HG03045 (cell line): ENCODE measurements around the gene LRMDA.
"Not testable (repeated sequence)": the region's sequence is repeated elsewhere in the genome, so short reads cannot be mapped to it uniquely, and the experiment has no call there.

Source experiments
- ATAC-seq: cut with Tn5 transposase; IDR thresholded peaks from one replicate; pipeline ENCODE4 v1.9.1; 2021; ENCODE audit warnings: mild to moderate bottlenecking, moderate library complexity; ENCODE audit not compliant: unreplicated experiment

The LRMDA gene

DNA sequence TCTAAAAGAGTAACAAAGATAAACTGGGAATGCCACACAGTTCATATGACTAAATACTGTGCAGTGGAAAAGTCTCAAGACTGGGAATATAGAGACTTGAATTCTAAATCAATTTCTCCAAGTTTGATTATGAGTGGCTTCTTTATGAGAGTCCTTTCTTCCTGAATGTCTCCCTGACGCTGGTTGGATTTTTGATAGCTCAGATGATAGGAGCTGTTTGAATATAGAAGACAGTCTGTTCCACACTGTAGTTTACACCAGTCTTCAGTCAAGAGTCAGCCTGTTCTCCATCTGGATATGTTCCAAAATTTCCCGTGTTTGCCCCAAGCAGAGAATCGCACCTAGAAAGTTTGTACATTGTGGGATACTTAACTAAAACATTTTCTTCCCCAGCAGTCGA lies 173.7 kb downstream of the LRMDA start:
- ATAC-seq, result no peak

DNA sequence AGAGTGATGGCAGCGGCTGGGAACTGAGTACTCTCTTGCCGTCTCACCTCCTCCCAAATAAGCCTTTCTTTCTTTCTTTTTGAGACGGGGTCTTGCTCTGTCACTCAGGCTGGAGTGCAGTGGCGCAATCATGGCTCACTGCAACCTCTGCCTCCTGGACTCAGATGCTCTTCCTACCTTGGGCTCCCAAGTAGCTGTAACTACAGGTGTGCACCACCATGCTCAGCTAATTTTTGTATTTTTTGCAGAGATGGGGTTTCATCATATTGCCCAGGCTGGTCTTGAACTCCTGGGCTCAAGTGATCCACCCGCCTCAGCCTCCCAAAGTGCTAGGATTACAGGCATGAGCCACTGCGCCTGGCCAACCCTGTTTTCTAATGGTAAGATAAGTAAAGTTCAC lies 174.4 kb downstream of the LRMDA start:
- not testable (repeated sequence) for ATAC-seq

DNA sequence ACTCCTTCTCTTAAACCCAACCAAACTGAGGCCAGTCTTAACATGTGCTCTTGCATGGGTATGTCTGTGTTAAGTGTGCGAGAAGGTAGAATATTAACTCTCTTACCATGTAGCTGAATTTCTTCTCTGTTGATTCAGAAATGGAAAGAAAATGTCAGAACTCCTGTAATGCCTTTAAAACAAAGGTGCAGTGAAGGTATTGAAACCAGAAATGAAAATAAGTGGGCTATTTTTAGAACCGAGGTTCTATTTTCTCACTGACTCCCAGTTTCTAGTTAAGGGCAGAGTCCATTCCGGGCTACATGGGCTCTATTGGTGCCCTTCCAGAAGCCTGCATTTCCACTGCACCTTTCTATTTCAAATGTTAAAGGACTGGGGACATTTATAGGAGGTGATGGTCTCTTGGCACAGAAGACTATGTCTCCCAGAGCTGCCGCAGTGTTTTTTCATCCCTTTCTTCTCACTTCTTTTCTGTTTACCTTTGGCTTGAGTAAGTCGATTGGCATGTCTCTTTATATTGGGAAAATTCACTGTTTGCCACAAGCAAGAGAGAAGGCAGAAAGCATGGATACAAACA lies 174.9 kb downstream of the LRMDA start:
- ATAC-seq, result no peak

- ATAC-seq, result no peak
These were observed 176.2 kb downstream of the LRMDA start for GRCh38 chr10:75607576-75607975.

DNA sequence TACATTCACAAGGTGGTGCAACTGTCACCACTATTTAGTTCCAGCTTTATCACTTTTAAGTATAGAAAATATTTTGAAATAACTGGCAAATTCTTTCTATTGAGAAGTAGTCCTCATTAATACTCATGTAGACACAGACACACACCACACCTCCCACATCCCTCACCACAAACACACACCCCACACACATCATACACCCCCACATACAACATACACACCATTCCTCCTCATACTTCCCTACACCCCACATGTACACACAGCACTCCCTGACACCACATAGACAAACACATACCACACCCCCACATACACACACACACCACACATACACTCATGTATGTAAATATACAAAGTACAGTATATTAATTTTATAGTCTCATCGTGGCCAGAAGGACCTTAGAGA lies 178.8 kb downstream of the LRMDA start:
- no peak for ATAC-seq

- ATAC-seq, result no peak
These were observed 180.0 kb downstream of the LRMDA start for GRCh38 chr10:75611172-75611992.

- ATAC-seq, result no peak
These were observed 180.6 kb downstream of the LRMDA start for GRCh38 chr10:75611993-75612372.

DNA sequence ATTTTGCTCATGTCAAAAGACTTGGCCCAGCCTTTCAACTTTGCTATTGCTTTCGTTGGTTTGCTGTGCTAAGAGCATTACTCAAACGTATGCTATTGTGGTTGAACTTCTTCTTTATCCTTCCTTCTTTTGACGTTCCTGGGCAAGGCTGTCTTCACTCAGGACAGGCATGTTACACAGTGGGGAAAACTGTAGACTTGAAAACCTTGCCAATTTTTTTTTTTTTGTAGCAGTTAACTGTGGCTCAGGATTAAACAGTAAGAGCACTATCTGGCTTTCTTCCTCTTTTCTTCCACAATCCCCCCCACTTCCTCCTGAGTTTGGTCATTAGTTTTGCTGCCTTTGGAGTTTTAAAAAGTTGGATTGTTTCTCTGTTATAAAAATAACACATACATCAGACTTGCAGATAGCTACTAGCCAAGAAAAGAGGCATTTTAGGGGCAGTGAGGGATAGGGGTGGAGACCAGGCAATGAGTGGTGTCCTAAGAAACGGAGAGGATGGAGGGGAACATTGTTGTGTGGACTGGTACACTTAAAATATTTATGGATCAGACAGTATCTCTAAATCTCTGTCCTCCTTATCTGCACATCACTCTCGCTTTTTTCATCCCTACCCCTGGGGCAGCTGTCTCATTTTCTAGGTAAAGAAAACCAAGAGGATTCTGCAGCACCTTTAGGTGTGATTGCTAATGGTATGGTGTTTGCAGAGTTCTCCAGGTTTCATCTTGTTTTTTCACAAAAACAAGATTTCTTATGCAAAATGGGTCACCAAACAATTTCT lies 181.7 kb downstream of the LRMDA start:
- no peak for ATAC-seq

DNA sequence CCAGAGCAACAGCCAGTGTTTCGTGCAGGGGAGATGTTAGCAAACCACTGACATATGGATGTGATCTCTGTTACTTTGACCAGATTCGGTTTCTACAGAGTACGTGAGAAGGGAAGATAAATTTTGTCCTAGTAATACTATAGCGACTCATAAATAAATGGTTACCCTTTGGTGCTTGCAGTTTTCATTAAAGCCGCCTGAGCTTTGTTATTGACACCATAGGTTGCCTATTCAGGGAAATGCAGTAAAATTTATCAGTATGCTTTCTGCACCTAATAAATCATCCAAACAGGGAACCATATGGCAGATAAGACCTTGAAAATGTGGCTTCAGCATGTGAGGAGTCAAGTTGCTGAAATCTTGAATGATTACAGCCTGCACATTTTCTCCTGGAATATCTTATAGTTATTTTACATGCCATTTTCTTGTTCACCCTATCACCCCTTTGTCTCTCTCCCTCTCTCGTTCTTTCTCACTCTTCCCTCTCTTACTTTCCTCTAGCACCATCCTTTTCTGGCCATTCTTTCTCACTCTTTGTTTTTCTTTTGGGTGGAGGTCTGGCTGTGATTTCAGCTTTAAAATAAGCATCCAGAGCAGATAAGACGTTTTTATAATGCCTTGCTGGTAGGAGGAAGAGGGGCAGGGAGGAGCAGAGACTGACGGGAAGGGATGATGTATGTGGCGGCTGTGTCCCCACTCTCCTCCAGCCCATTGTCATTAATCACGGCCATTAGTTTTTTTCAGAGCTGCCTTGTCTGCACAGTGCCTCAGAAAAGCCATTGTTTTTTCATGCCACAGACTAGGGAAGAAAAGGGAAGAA lies 182.5 kb downstream of the LRMDA start:
- no peak for ATAC-seq

GRCh38 chr10:75616076-75616475 lies 184.7 kb downstream of the LRMDA start:
- ATAC-seq, result no peak

DNA sequence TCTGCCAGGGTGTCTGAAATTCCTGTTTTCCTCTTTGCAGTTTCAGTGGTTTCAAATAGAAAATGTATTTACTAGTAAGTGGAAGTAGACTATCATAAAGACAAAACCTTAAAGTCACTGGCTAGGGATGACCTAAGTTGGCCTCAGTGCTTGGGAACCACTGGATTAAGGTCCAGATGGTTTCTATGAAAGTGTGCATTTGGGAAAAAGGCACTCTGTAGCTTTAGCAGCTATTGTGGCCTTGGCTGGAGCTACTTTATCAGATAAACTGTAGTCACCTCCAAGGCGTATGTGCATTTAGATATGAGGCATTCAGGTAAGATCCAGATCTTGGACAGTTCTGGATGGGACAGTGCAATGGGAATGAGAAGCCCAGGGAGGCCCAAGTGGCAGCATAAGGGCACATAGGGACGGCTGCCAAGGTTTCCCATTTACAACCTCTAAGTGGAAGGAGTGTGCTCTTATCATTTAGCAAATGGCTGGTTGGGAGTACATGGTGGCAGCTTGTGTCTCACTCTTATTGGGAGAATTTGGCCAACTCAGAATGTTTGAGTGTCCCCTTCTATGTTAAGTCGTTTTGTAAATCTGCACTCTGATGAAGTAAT lies 185.6 kb downstream of the LRMDA start:
- ATAC-seq, result no peak

- no peak for ATAC-seq
These were observed 186.2 kb downstream of the LRMDA start for GRCh38 chr10:75617485-75618155.

GRCh38 chr10:75619635-75620034 lies 188.2 kb downstream of the LRMDA start:
- ATAC-seq, result no peak

- ATAC-seq, result no peak
These were observed 188.9 kb downstream of the LRMDA start for GRCh38 chr10:75620356-75620755.

- not testable (repeated sequence) for ATAC-seq
These were observed 189.6 kb downstream of the LRMDA start for GRCh38 chr10:75621003-75621402.

DNA sequence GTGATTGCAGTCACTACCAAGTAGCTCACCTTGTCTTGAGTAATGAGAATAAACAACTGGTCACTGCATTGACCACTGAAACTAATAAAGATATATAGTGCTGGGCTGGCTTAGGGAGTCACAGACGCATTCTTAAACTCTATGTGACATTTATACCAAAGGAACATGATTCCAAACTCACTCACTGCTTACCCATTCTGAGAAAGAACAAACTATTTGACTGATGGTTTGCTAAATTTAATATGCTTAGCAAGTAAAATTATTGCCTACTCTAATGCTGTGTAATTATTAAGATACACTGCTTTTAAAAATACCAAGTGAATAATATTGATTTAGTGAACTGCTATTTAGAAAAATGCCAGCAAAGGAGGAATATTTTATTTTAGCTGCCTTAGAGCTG lies 191.1 kb downstream of the LRMDA start:
- ATAC-seq, result no peak

DNA sequence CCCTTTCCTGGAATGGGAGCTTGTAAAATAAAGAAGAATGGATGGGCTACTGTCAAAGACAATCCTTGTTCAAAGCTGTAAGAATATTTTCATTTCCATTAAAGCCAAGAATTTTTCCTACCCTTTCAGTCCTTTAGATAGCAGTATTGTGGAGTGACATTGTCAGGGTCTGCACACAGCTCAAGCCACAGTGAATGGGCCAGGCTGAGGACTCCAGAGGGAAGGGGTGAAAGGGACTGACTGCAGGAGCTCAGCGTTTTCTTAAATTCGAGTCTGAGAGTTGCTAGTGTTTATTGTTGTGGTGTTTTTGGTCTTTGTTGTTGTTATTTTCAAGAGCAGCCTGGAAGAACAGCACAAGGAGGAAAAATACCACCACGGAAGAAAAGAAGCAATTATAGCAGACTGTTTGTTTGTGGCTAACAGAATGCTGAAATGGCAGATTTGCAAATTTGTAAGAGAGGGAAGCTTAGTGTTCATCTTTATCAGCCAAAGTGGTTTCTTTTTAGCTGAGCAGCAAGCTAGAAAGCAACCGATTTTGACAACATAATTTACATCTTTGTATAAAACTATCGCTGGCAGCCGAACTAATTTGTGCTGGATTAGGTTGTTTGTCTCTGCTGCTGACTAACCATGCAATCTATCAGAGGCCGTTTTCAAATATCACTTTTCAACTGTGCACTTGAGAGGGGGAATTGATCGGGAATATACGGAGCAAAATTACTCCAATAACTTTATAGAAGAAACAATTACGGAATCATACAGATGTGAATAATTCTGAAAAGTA lies 192.1 kb downstream of the LRMDA start:
- ATAC-seq, result no peak

GRCh38 chr10:75624638-75625037 lies 193.2 kb downstream of the LRMDA start:
- no peak for ATAC-seq

DNA sequence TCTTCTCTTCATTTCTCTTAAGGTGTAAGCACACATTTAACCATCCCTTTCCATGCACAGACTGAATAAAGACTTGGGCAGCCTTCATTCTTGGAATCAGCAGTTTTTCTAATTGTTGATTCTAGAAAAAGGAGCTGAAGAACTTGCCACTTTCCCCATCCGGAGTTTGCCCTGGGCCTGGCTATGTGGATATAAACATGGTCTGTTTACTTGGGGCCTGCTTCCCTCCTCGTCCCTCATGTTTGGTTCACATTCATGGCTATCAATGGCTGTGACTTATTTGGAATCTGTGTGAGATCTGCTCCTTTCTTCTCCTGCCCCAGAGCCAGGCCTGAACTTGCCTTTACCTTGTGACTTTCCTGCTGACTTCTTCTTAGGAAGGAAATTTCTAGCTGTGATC lies 199.3 kb downstream of the LRMDA start:
- no peak for ATAC-seq
